ENCODE results near the gene ZNF473.
"Not testable (repeated sequence)": the region's sequence is repeated elsewhere in the genome, so short reads cannot be mapped to it uniquely, and the experiment has no call there.

Gene ZNF473

GRCh38 chr19:50025022-50025793 is 597 bp upstream of the ZNF473 start, which contains the start of gene VRK3:
Gene VRK3 (minus strand): TSS chr19:50025372. CDS start chr19:50016162, 9,210 bp downstream.
- Mint-ChIP-seq H3K4me1 (peaks cover 55% of the 10 kb centered on the region), H3K9me3 (no peaks in the 10 kb centered on the region), H3K4me3 (peak within 1 kb of the TSS; percentile 96), H3K36me3 (peaks cover 58% of the 10 kb centered on the region), H3K27ac (peak within 1 kb of the TSS; percentile 99)
- peak; percentile 94 to 98 for DNase-seq (ENCODE audit: low spot score in 2 of 2)
- ATAC-seq: peak; percentile 91

- DNase-seq (ENCODE audit: low spot score in 2 of 2) (no peak), ATAC-seq (no peak)
- peaks cover 47% of the 10 kb centered on the region for H3K4me1 Mint-ChIP-seq
- peak overlapping the region; percentile 96 for H3K4me3 Mint-ChIP-seq
- H3K9me3 Mint-ChIP-seq: no peaks in the 10 kb centered on the region
- peak overlapping the region; percentile 99 for H3K27ac Mint-ChIP-seq
- peaks cover 60% of the 10 kb centered on the region for H3K36me3 Mint-ChIP-seq
Measured at GRCh38 chr19:50026550-50026906, 723 bp downstream of the ZNF473 start.

- H3K36me3 Mint-ChIP-seq: peaks cover 75% of the 10 kb centered on the region
- ATAC-seq: no peak
Measured at GRCh38 chr19:50030225-50030624, 4.4 kb downstream of the ZNF473 start.

GRCh38 chr19:50030937-50031336 is 5.1 kb downstream of the ZNF473 start:
- Mint-ChIP-seq H3K36me3 (peaks cover 74% of the 10 kb centered on the region), H3K9me3 (no peaks in the 10 kb centered on the region), H3K4me1 (peaks cover 26% of the 10 kb centered on the region), H3K4me3 (no peak overlapping the region), H3K27ac (no peak overlapping the region)
- ATAC-seq (no peak), DNase-seq (ENCODE audit: low spot score in 2 of 2) (no peak)

More at GRCh38 chr19:50030225-50030624, 4.4 kb downstream of the ZNF473 start:
- no peak for DNase-seq (ENCODE audit: low spot score in 2 of 2)
- H3K9me3 Mint-ChIP-seq: no peaks in the 10 kb centered on the region
- peaks cover 34% of the 10 kb centered on the region for H3K4me1 Mint-ChIP-seq
- no peak overlapping the region for H3K4me3 Mint-ChIP-seq
- H3K27ac Mint-ChIP-seq: no peak overlapping the region

- H3K27ac Mint-ChIP-seq: no peak overlapping the region
Measured at GRCh38 chr19:50036908-50037307, 11.1 kb downstream of the ZNF473 start.

GRCh38 chr19:50039968-50040367 is 14.2 kb downstream of the ZNF473 start:
- Mint-ChIP-seq H3K4me1 (peaks cover 5% of the 10 kb centered on the region), H3K27ac (peak overlapping the region; percentile 4), H3K36me3 (peaks cover 98% of the 10 kb centered on the region), H3K4me3 (no peak overlapping the region), H3K9me3 (peaks cover 16% of the 10 kb centered on the region)
- no peak for ATAC-seq
- DNase-seq (ENCODE audit: low spot score in 2 of 2): no peak

More at GRCh38 chr19:50036908-50037307, 11.1 kb downstream of the ZNF473 start:
- Mint-ChIP-seq H3K9me3 (no peaks in the 10 kb centered on the region), H3K4me3 (no peak overlapping the region), H3K36me3 (peaks cover 93% of the 10 kb centered on the region), H3K4me1 (peaks cover 4% of the 10 kb centered on the region)
- ATAC-seq (no peak), DNase-seq (ENCODE audit: low spot score in 2 of 2) (no peak)

DNA sequence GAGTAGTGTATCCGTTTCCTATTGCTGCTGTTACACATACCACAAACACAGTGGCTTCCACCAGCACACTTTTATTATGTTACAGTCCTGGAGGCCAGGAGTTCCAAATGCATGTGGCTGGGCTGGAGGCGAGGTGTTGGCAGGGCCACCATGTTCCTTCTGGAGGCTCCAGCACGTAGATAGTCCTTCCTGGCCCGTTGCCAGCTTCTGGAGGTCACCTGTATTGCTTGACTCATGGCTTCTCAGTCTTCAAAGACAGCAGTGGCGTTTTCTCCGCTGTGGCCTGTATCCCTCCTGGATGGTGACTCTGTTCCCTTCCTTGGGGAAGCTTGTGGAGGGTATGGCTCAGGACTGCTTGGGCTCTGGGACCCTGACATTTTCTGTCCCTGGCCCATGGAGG is 15.2 kb downstream of the ZNF473 start:
- peaks cover 5% of the 10 kb centered on the region for H3K4me1 Mint-ChIP-seq
- no peak for DNase-seq (ENCODE audit: low spot score in 2 of 2)
- H3K27ac Mint-ChIP-seq: no peak overlapping the region
- H3K4me3 Mint-ChIP-seq: no peak overlapping the region
- ATAC-seq: no peak
- H3K9me3 Mint-ChIP-seq: peaks cover 19% of the 10 kb centered on the region
- H3K36me3 Mint-ChIP-seq: peaks cover 99% of the 10 kb centered on the region

- no peak overlapping the region for H3K4me3 Mint-ChIP-seq
- DNase-seq (ENCODE audit: low spot score in 2 of 2): no peak
- peaks cover 92% of the 10 kb centered on the region for H3K36me3 Mint-ChIP-seq
- ATAC-seq: no peak
- peak overlapping the region; percentile 60 for H3K27ac Mint-ChIP-seq
- H3K9me3 Mint-ChIP-seq: peaks cover 19% of the 10 kb centered on the region
- peaks cover 5% of the 10 kb centered on the region for H3K4me1 Mint-ChIP-seq
Measured at GRCh38 chr19:50042363-50043024, 16.7 kb downstream of the ZNF473 start.

DNA sequence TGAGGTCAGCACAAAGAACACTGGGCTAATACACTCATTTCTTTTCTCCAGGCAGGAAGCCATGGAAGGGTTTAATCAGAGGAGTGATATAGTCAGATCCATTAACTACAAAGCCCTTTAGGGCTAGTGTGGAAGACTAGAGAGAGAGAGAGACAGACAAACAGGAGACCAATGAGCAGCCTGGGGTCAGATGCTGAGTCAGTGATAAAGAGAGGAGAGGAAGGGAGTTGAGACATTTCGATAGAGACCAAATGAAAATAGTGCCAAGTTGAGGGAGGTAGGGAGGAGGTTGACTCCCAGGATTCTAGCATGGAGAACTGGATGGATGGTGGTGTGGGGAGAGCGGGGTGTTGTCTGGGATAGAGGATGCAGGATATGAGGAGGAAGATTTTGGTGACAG is 18.2 kb downstream of the ZNF473 start:
- H3K27ac Mint-ChIP-seq: no peak overlapping the region
- DNase-seq (ENCODE audit: low spot score in 2 of 2): no peak
- peaks cover 5% of the 10 kb centered on the region for H3K4me1 Mint-ChIP-seq
- H3K9me3 Mint-ChIP-seq: peaks cover 19% of the 10 kb centered on the region
- no peak for ATAC-seq
- H3K36me3 Mint-ChIP-seq: peaks cover 77% of the 10 kb centered on the region
- no peak overlapping the region for H3K4me3 Mint-ChIP-seq

DNA sequence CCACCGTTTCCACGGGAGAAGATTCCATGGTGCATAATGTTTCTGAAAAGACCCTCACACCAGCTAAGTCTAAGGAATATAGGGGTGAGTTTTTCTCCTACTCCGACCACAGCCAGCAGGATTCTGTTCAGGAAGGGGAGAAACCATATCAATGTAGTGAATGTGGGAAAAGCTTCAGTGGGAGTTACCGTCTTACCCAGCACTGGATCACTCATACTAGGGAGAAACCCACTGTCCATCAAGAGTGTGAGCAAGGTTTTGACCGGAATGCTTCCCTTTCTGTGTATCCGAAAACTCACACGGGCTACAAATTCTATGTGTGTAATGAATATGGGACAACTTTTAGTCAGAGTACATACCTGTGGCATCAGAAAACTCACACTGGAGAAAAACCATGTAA is 19.1 kb downstream of the ZNF473 start:
- Mint-ChIP-seq H3K27ac (no peak overlapping the region), H3K9me3 (peaks cover 19% of the 10 kb centered on the region)
- DNase-seq (ENCODE audit: low spot score in 2 of 2): no peak

GRCh38 chr19:50046649-50047503 is 21.1 kb downstream of the ZNF473 start:
- DNase-seq (ENCODE audit: low spot score in 2 of 2) (peak; percentile 42 to 64), ATAC-seq (no peak)
- no peak overlapping the region for H3K27ac Mint-ChIP-seq
- H3K4me3 Mint-ChIP-seq: no peak overlapping the region
- H3K9me3 Mint-ChIP-seq: peaks cover 19% of the 10 kb centered on the region
- peaks cover 53% of the 10 kb centered on the region for H3K36me3 Mint-ChIP-seq
- H3K4me1 Mint-ChIP-seq: peaks cover 20% of the 10 kb centered on the region

More for the DNA sequence above, 19.1 kb downstream of the ZNF473 start:
- Mint-ChIP-seq H3K36me3 (peaks cover 68% of the 10 kb centered on the region), H3K4me3 (no peak overlapping the region), H3K4me1 (peaks cover 6% of the 10 kb centered on the region)
- no peak for ATAC-seq

GRCh38 chr19:50047671-50048070 is 21.9 kb downstream of the ZNF473 start:
- Mint-ChIP-seq H3K4me3 (no peak overlapping the region), H3K4me1 (peaks cover 19% of the 10 kb centered on the region), H3K36me3 (peaks cover 45% of the 10 kb centered on the region), H3K27ac (no peak overlapping the region), H3K9me3 (peaks cover 18% of the 10 kb centered on the region)
- no peak for ATAC-seq
- DNase-seq (ENCODE audit: low spot score in 2 of 2): no peak

GRCh38 chr19:50050406-50051227 is 24.8 kb downstream of the ZNF473 start:
- Mint-ChIP-seq H3K4me1 (peaks cover 16% of the 10 kb centered on the region), H3K36me3 (peaks cover 16% of the 10 kb centered on the region), H3K27ac (peak overlapping the region; percentile 67), H3K4me3 (peak overlapping the region; percentile 79), H3K9me3 (peaks cover 3% of the 10 kb centered on the region)
- DNase-seq (ENCODE audit: low spot score in 2 of 2) (peak; percentile 48 to 76), ATAC-seq (peak; percentile 91)

- H3K36me3 Mint-ChIP-seq: peaks cover 10% of the 10 kb centered on the region
- peak overlapping the region; percentile 67 for H3K27ac Mint-ChIP-seq
- peaks cover 16% of the 10 kb centered on the region for H3K4me1 Mint-ChIP-seq
- ATAC-seq; DNase-seq (ENCODE audit: low spot score in 2 of 2); H3K9me3 Mint-ChIP-seq: not testable (repeated sequence)
- H3K4me3 Mint-ChIP-seq: peak overlapping the region; percentile 79
Measured at GRCh38 chr19:50051228-50051895, 25.6 kb downstream of the ZNF473 start.

Data from stimulated activated effector memory CD8-positive, alpha-beta T cell treated with anti-CD3 and anti-CD28 coated beads, Interleukin-12 subunit alpha, Interleukin-12 subunit beta, amount 100 ng/mL, for 72 hours (primary cell).